Right cardiac atrium (tissue), 5 donors: ENCODE results near the gene KYAT1. TPM values are rescaled to one million over a fixed set of nuclear protein-coding genes. Genes with fewer than 3 reads are reported as not detected.

ENCODE experiments used
- ATAC-seq, 2 donors: fragments of 200-7000 bp; cut with Tn5 transposase; one replicate each; pipeline versions ENCODE4 v1.8.0 to v1.9.1; 2020; ENCODE audit warnings: moderate library complexity in 2 of 2, mild to moderate bottlenecking in 1 of 2
- DNase-seq, 3 donors: peaks; one replicate each; pipeline ENCODE4 v3.0.0-alpha.2; 2020
- H3K27ac ChIP-seq: one replicate; pipeline ENCODE4 v1.5.1; 2013; ENCODE audit warnings: mild to moderate bottlenecking, low read length, control low read depth, moderate library complexity
- H3K27me3 ChIP-seq: one replicate; pipeline ENCODE4 v1.6.1; 2013; ENCODE audit not compliant: control insufficient read depth, insufficient read depth
- H3K4me1 ChIP-seq: one replicate; pipeline ENCODE4 v1.6.1; 2013; ENCODE audit warnings: low read length; ENCODE audit not compliant: control insufficient read depth, insufficient read depth
- H3K4me3 ChIP-seq: one replicate; pipeline ENCODE4 v1.5.1; 2013; ENCODE audit warnings: low read length, control low read depth
- H3K9me3 ChIP-seq: one replicate; pipeline ENCODE4 v1.6.1; 2013; ENCODE audit warnings: low read length; ENCODE audit not compliant: control insufficient read depth
- WGBS: extraction: QIAGEN DNeasy Blood & Tissue Kit; methylation state at CpG from one replicate; pipeline ENCODE4 v1.1.7; 2013; 5-methylcytosine and 5-hydroxymethylcytosine counted together
- intact Hi-C, 4 donors: fragments of 100-400 bp; cut with DNase I; formaldehyde crosslinking; loops; one replicate each; pipeline versions ENCODE4 v1.11.0 to v1.14.0; 2022 to 2023
- long read RNA-seq, 4 donors: library from polyadenylated mRNA; unstranded; transcript quantifications; one replicate each; pipeline ENCODE4 v2.0.0, GENCODE V29; 2020 to 2021
- polyA plus RNA-seq: library from polyadenylated mRNA; stranded (reverse); fragments of 200-250 nt; gene quantifications from one replicate; pipeline ENCODE4 v1.2.3, GENCODE V29; 2013
- total RNA-seq, 4 donors: library from RNA; stranded (reverse); fragmentation: NEBNext Ultra II Directional; extraction: Animal tissue kit (Norgen Biotek cat#: 25700); gene quantifications; one replicate each; pipeline ENCODE4 v1.2.1, GENCODE V29; 2021
- donor health status: healthy with polysubstance abuse.
- donor health status: DM: no; HTN: yes; CAD: no.
- donor health status: DM: no; HTN: no; CAD: no.
- donor health status: DM: no; HTN: yes; CAD: no; lungs with severe emphysema.
- donor health status: DM: yes; HTN: yes; CAD: no.

KYAT1 gene
- total RNA-seq (10 to 100 TPM; 10.1 to 18.0 (median 14.0) TPM), polyA plus RNA-seq (14.7 TPM)
- long read RNA-seq, donor 1, transcript KYAT1-201 (13 exons, 1,903 nt), result major isoform, 21 of 56 reads
- long read RNA-seq, donor 1, partial matches to known transcripts, result 7 of 56 reads
- long read RNA-seq, donor 1, other reads (novel, unspliced or antisense), result 25 of 56 reads
- long read RNA-seq, donor 2, transcript KYAT1-201 (13 exons, 1,903 nt), result major isoform, 10 of 25 reads
- long read RNA-seq, donor 2, partial matches to known transcripts, result 4 of 25 reads
- long read RNA-seq, donor 2, other reads (novel, unspliced or antisense), result 8 of 25 reads
- long read RNA-seq, donor 3, transcript KYAT1-201 (13 exons, 1,903 nt), result major isoform, 33 of 77 reads
- long read RNA-seq, donor 3, partial matches to known transcripts, result 8 of 77 reads
- long read RNA-seq, donor 3, other reads (novel, unspliced or antisense), result 34 of 77 reads
- long read RNA-seq, donor 4, transcript KYAT1-201 (13 exons, 1,903 nt), result major isoform, 9 of 17 reads
- long read RNA-seq, donor 4, partial matches to known transcripts, result 1 of 17 reads
- long read RNA-seq, donor 4, other reads (novel, unspliced or antisense), result 7 of 17 reads

DNA sequence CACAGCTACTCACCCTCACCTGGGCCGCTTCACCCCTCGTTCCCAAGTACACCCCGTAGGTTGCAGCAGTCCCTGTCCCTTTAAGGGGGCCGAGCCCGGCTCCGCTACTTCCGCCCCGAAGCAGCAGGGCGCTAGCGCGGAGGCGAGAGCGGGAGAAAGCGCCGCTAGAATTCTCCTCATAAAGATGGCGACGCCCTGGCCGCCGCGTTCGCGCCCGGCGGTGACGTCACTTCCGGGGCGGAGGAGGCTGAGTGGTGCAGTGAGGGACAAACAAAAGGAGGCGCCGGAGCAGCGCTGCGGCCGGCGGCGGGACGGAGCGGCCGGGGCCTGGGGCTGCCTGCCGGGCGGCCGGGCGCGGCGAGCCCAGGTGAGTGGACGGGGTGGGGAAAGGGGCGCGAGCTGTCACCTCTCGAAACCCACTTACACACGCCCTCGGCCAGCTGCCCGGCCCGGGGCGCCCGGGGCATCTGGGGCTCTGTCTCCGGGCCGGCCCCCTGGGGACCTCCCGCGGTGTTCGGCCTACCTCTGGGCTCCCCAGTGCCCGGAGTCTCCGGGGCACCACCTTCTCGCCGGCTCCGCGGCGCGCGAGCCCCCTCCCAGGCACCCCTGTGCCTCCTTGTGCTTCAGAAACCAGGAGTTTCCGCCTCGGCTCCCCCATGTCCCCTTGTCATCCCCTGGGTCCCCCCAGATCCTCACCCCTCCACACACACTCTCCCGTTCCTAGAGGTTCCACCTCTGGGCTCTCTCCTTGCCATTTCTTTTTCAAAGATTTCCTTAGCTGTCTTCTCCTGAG lies at the start of gene KYAT1, which contains the start of gene LRRC8A:
Gene KYAT1, minus strand, starts transcription at position 67 of the 793 bp plus-strand sequence. CDS start 36,545 bp downstream, outside the sequence.
Gene LRRC8A, plus strand, starts transcription at position 250 of the 793 bp plus-strand sequence. CDS start 25,032 bp downstream, outside the sequence.
- H3K4me3 ChIP-seq, result peak within 1 kb of the TSS; percentile 90
- intact Hi-C loops, result loop anchor here in 3 of 4 donors (5.0 kb wide), 1 partner anchor 40 kb away; the partner anchor contains the start of gene PHYHD1 (in 3 of the 3)
- under 1% methylated on average over 70 of the region's 70 CpGs for WGBS
- H3K4me1 ChIP-seq, result peaks cover 16% of the 10 kb centered on the region
- peak; percentile 98 to 99 (median 99) for DNase-seq
- no peaks in the 10 kb centered on the region for H3K9me3 ChIP-seq
- peak; percentile 91 for ATAC-seq
- peak within 1 kb of the TSS; percentile 97 for H3K27ac ChIP-seq
- H3K27me3 ChIP-seq, result no peaks in the 10 kb centered on the region

DNA sequence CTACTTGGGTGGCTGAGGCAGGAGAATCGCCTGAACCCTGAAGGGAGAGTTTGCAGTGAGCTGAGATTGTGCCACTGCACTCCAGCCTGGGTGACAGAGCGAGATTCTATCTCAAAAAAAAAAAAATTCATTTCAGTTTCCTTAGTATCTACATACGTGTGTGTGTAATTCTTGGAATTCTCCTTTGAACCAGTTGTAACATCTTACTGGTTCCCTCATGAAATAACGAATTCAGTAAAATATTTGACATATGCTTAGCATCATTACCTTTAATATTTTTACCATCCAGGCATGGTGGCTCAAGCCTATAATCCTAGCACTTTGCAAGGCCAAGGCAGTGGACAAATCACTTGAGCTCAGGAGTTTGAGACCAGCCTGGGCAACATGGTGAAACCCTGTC lies 47.8 kb upstream of the KYAT1 start:
- Histone ChIP-seq H3K4me1 (no peaks in the 10 kb centered on the region), H3K27me3 (no peaks in the 10 kb centered on the region), H3K9me3 (no peaks in the 10 kb centered on the region), H3K4me3 (no peak overlapping the region), H3K27ac (no peak overlapping the region)
- WGBS, result 92% methylated on average over 4 of the region's 4 CpGs
- DNase-seq, result no peak
- no peak for ATAC-seq
- intact Hi-C loops, result loop anchor here (2.0 to 5.0 kb wide), 2 partner anchors 67 kb away; no protein-coding TSS in a partner anchor

DNA sequence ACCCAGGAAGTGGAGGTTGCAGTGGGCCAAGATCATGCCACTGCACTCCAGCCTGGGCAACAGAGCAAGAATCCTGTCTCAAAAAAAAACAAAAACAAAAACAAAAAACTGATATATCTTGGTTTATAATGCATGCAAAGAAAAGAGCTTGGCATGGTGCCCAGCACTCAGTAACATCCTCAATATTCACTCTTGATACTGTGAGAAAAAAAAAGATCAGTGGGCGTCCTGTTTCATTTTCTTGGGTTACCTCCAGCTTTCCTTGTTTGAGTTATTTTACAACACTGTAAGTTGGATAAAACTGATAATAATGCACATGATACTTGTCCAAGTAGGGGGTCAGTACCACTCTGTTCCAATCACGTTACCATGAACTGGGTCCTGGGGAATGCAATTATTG lies 46.9 kb upstream of the KYAT1 start:
- H3K4me1 ChIP-seq, result no peaks in the 10 kb centered on the region
- 76% methylated on average over 2 of the region's 2 CpGs for WGBS
- peak in 1 of 3 donors; percentile 16 for DNase-seq
- intact Hi-C loops, result loop anchor here (2.0 to 5.0 kb wide), 2 partner anchors 66 kb away; no protein-coding TSS in a partner anchor
- no peaks in the 10 kb centered on the region for H3K27me3 ChIP-seq
- no peak overlapping the region for H3K27ac ChIP-seq
- H3K9me3 ChIP-seq, result no peaks in the 10 kb centered on the region
- no peak for ATAC-seq
- no peak overlapping the region for H3K4me3 ChIP-seq

DNA sequence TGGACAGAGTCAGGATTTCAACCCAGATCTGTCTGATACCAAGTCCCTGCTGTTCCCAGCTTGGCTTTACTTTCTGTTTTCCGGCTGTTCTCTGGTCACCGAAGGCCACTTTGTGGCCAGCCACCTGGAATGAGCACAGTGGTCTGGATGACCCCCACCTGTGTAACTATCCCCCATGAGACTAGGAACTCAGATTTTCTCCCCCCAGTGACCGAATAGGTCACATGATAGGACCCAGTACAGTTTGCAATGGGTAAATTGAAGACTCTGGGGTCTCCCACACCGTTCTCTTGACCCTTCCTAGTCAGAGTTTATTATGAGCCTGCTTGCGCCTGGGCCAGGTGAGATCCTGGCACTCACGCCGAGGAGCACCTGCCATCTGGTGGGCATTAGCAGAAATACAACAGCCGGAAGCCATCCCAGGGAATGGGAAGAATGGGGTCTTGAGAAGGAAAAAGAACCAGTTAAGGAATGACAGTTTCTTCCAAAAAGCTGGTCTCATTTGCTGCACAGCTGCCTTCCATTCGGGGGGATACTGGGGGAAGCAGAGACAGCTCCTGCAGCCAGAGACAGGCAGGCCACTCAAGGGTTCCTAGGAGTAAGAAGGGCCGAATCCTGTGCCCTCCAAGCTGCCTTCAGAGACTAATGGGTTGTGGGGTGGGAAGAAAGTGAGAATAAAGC lies 46.1 kb upstream of the KYAT1 start:
- no peak overlapping the region for H3K27ac ChIP-seq
- no peaks in the 10 kb centered on the region for H3K9me3 ChIP-seq
- 31% methylated on average over 10 of the region's 10 CpGs for WGBS
- peak in 1 of 3 donors; percentile 73 for DNase-seq
- H3K4me3 ChIP-seq, result no peak overlapping the region
- no peaks in the 10 kb centered on the region for H3K4me1 ChIP-seq
- intact Hi-C loops, result loop anchor here (2.0 to 5.0 kb wide), 2 partner anchors 65 to 66 kb away; no protein-coding TSS in a partner anchor
- ATAC-seq, result peak; percentile 71 to 75
- no peaks in the 10 kb centered on the region for H3K27me3 ChIP-seq

DNA sequence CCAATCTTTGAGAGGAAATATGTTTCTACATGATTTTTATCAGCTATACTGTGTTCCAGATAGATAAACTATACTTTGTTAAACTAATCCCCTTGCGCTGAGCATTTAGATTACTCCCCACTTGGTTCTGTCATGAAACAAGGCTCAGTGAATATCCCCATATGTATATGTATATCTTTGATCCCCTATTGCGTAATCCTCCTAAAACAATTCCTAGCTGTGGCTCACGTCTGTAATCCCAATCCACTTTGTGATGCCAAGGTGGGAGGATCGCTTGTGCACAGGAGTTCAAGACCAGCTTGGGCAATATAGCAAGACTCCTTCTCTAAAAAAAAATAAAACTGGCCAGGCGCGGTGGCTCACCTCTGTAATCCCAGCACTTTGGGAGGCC lies 41.7 kb upstream of the KYAT1 start:
- intact Hi-C loops, result loop anchor here in 3 of 4 donors (5.0 kb wide), 1 partner anchor 41 kb away; the partner anchor contains the start of genes KYAT1 (in 3 of the 3) and LRRC8A (in 3 of the 3)
- Histone ChIP-seq H3K27ac (no peak overlapping the region), H3K4me1 (peaks cover 2% of the 10 kb centered on the region), H3K27me3 (no peaks in the 10 kb centered on the region), H3K9me3 (no peaks in the 10 kb centered on the region), H3K4me3 (no peak overlapping the region)
- WGBS, result 92% methylated on average over 6 of the region's 6 CpGs
- ATAC-seq, result no peak
- DNase-seq, result no peak

DNA sequence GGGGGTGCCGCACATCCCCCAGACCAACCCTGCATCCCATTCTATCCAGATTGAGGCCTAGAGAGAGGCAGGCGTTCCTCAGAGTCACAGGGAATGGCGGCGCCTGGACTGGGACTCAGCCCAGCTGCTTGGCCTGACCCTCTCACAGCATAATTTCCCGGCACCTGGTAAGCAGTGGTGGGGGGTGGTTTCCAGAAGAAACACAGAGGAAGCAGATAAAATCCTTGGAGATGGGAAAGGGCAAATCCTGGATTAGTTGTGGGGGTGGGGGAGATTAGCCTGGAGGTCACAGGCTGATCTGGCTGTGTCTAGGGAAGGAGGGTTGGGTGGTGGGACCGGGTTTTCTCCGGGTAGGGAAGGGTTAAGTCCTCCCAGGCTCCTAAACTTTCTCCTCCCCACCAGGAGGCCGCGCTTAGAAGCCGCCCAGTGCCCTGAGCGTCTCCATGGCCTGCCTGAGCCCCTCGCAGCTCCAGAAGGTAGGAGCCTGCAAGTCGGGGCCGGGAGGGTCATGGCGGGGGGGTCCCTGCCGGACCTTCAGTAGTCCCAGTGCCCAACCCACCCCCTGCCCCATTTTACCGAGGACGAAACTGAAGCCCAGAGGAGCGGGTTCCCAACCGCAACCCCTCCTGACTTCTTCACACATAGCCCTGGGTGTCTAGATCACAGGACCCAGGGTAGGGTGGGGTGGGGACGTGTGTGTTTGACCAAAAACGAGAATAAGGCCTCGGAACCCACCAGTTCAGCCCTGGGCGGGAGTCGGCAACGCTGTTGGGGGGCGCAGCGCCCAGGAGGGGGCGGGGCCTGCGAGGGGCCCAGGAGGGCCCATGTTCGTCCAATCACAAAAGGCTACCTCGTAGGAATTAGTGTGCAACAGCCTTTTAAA lies 40.4 kb upstream of the KYAT1 start:
- 11% methylated on average over 32 of the region's 32 CpGs for WGBS
- H3K9me3 ChIP-seq, result no peaks in the 10 kb centered on the region
- peak overlapping the region; percentile 84 for H3K27ac ChIP-seq
- DNase-seq (peak; percentile 69 to 88 (median 87)), ATAC-seq (peak; percentile 77 to 80)
- peaks cover 2% of the 10 kb centered on the region for H3K4me1 ChIP-seq
- H3K27me3 ChIP-seq, result no peaks in the 10 kb centered on the region
- H3K4me3 ChIP-seq, result peak overlapping the region; percentile 54
- intact Hi-C loops, result loop anchor here in 3 of 4 donors (5.0 kb wide), 1 partner anchor 40 kb away; the partner anchor contains the start of genes KYAT1 (in 3 of the 3) and LRRC8A (in 3 of the 3)

DNA sequence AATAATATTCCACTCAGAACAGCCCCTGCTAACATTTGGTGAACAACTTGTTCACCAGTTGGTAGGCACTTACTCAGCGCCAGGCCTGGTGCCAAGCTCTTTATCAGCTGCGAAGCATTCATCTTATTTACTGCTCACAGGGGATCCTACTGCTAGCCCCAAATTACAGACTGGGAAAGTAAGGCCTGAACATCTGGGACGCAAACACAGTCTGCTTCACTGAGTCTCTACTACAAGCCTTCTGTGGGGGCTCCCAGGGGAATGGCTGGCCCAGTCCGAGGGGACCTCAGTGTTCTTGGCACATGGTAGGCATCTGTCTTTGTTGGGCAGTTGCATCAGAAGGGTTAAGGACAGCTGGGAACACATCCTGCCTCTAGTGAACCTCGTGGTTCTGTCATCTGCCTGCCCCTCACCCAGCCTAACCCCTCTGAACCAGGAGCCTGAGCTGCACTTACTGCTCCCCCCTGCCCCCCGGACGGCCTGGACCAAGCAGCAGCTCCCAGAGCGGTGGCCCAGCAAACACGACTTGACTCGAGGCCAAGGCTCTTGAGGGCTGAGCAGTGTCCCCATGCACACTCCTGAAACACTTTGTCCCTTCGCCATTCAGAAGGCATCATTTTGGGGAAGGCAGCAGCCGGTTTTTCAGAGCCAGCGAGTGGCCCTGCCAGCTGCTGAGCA lies 38.8 kb upstream of the KYAT1 start, which contains the start of gene PHYHD1:
Gene PHYHD1, plus strand, starts transcription at position 602 of the 678 bp plus-strand sequence. CDS start 1,342 bp downstream, outside the sequence.
- peak within 1 kb of the TSS; percentile 54 for H3K4me3 ChIP-seq
- DNase-seq, result peak; percentile 78 to 91 (median 87)

DNA sequence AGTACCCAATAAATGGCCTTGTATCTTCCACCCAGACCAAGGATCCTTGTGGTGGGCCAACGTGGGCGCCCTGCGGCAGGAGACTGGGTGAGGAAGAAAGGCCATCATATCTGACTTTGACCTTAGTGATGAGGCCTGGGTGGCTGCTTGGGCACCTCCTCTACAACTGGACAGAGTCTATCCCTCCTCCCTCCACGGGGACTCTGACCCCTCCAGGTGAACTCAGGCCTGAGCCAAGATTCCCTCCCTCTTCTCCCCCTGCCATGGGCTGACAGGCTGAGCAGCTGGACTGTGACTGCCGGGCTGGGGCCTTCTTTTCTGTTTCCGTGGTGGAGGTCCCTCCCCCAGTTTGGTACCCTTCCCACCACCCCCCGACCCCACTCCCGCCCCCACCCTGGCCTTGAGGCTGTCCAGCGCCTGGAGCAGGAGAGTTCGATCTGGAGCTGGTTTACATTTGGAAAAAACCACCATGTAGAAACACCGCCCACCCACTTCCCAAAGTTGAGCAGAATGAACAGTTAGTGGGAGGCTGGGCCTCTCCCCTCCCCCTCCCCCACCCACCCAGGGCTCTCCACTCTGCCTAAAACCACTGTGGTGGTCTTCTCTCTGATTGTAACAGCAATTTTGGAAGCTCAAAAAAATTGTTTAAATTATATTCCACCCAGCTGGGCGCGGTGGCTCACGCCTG lies 37.8 kb upstream of the KYAT1 start:
- H3K9me3 ChIP-seq, result no peaks in the 10 kb centered on the region
- peaks cover 8% of the 10 kb centered on the region for H3K4me1 ChIP-seq
- intact Hi-C loops, result loop anchor here in 3 of 4 donors (5.0 kb wide), 1 partner anchor 37 kb away; the partner anchor contains the start of genes KYAT1 (in 3 of the 3) and LRRC8A (in 3 of the 3)
- no peak overlapping the region for H3K4me3 ChIP-seq
- no peaks in the 10 kb centered on the region for H3K27me3 ChIP-seq
- ATAC-seq, result no peak
- no peak for DNase-seq
- peak overlapping the region; percentile 59 for H3K27ac ChIP-seq
- 75% methylated on average over 14 of the region's 14 CpGs for WGBS

More for the DNA sequence above, 38.8 kb upstream of the KYAT1 start, which contains the start of gene PHYHD1:
- ATAC-seq, result peak; percentile 37 to 58
- H3K27ac ChIP-seq, result peak within 1 kb of the TSS; percentile 93
- 31% methylated on average over 13 of the region's 13 CpGs for WGBS
- H3K27me3 ChIP-seq, result no peaks in the 10 kb centered on the region
- no peaks in the 10 kb centered on the region for H3K9me3 ChIP-seq
- H3K4me1 ChIP-seq, result peaks cover 6% of the 10 kb centered on the region
- intact Hi-C loops, result loop anchor here in 3 of 4 donors (5.0 kb wide), 1 partner anchor 38 kb away; the partner anchor contains the start of genes KYAT1 (in 3 of the 3) and LRRC8A (in 3 of the 3)
